ENCODE data around the gene TOE1. TPM values are rescaled to one million over a fixed set of nuclear protein-coding genes. Genes with fewer than 3 reads are reported as not detected.
A peak's percentile ranks its signal among the peaks of the same experiment; 100 is the strongest.

TOE1 gene
- total and polyA plus RNA-seq, 9 of the 15 experiments (the other 6 are each of a cell fraction or from before 2014, with no cell fraction given): 32.1 to 85.7 (median 38.0) TPM

DNA sequence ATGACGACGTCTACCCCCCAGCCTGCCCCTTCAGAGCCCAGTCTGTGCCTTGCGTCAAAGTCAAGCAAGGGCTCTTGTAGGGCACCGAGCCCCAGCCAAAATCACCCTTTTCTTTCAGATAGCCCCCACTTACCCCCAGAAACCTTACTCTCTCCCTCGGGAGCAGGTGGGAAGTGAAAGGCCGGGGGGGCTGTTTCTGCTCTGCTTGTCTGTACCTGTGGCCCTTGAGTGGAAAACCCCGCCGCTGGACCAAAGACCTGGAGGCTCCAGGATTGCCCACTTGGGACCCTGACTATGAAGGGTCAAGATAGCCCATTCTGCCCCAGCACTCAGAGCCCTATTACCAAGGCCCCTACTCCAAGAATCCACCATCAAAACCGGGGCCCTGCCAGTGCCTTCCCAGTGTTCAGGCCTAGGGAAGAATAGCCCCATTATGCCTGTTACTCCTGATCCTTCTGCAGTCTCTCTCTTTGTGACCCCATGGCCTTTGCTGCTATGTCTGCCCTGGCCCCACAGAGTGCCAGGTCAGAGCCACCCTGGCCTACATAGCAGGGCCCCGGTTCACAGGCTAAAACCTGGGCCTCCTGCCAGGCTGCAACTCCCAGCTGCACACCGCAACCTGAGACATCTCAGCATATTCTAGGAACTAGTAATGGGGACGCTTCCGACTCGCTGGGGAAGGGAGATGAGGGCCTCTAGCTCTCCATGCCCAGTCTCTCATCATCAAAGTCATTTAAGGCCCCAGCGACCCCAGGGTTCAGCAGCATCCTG, 35.5 kb upstream of the TOE1 start (continued):
- TF ChIP-seq GTF2A2 (tag; IDR thresholded peaks at IDR 0.05) (no peak), HNRNPUL1 (IDR thresholded peaks at IDR 0.05; ENCODE audit: low read length) (no peak), GABPA (tag; conservative IDR thresholded peaks at IDR 0.05; ENCODE audit: low read depth) (no peak), SIRT6 (IDR thresholded peaks at IDR 0.05; ENCODE audit: low read depth, low read length) (no peak), MYNN (IDR thresholded peaks at IDR 0.05) (no peak), MYNN (CRISPR knock-in tag; IDR thresholded peaks at IDR 0.05) (no peak), RBFOX2 (IDR thresholded peaks at IDR 0.05; ENCODE audit: low read depth, low read length) (no peak), POLR2H (tag; IDR thresholded peaks at IDR 0.05; ENCODE audit: low read depth) (no peak), ZNF146 (CRISPR knock-in tag; IDR thresholded peaks at IDR 0.05; ENCODE audit: unreplicated experiment) (no peak), RBM25 (IDR thresholded peaks at IDR 0.05; ENCODE audit: low read depth, low read length, severe bottlenecking) (no peak), ZKSCAN1 (IDR thresholded peaks at IDR 0.05; ENCODE audit: low read depth, low read length) (no peak), SMARCC2 (IDR thresholded peaks at IDR 0.05; ENCODE audit: low read depth) (no peak; the same call in 1 of the 2 replicates), GTF2F1 (IDR thresholded peaks at IDR 0.05; ENCODE audit: low read depth, low read length) (no peak), ZHX1 (conservative IDR thresholded peaks at IDR 0.05; ENCODE audit: low read length) (no peak), PURB (CRISPR knock-in tag; IDR thresholded peaks at IDR 0.05; ENCODE audit: low read depth) (no peak), ZFP30 (CRISPR knock-in tag; IDR thresholded peaks at IDR 0.05; ENCODE audit: borderline replicate concordance) (no peak), ZNF282 (CRISPR knock-in tag; IDR thresholded peaks at IDR 0.05) (no peak)
- TF ChIP-seq, protein P1, sequence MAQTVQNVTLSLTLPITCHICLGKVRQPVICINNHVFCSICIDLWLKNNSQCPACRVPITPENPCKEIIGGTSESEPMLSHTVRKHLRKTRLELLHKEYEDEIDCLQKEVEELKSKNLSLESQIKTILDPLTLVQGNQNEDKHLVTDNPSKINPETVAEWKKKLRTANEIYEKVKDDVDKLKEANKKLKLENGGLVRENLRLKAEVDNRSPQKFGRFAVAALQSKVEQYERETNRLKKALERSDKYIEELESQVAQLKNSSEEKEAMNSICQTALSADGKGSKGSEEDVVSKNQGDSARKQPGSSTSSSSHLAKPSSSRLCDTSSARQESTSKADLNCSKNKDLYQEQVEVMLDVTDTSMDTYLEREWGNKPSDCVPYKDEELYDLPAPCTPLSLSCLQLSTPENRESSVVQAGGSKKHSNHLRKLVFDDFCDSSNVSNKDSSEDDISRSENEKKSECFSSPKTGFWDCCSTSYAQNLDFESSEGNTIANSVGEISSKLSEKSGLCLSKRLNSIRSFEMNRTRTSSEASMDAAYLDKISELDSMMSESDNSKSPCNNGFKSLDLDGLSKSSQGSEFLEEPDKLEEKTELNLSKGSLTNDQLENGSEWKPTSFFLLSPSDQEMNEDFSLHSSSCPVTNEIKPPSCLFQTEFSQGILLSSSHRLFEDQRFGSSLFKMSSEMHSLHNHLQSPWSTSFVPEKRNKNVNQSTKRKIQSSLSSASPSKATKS (CRISPR knock-in tag; IDR thresholded peaks at IDR 0.05): no peak
- TF ChIP-seq, protein P2, sequence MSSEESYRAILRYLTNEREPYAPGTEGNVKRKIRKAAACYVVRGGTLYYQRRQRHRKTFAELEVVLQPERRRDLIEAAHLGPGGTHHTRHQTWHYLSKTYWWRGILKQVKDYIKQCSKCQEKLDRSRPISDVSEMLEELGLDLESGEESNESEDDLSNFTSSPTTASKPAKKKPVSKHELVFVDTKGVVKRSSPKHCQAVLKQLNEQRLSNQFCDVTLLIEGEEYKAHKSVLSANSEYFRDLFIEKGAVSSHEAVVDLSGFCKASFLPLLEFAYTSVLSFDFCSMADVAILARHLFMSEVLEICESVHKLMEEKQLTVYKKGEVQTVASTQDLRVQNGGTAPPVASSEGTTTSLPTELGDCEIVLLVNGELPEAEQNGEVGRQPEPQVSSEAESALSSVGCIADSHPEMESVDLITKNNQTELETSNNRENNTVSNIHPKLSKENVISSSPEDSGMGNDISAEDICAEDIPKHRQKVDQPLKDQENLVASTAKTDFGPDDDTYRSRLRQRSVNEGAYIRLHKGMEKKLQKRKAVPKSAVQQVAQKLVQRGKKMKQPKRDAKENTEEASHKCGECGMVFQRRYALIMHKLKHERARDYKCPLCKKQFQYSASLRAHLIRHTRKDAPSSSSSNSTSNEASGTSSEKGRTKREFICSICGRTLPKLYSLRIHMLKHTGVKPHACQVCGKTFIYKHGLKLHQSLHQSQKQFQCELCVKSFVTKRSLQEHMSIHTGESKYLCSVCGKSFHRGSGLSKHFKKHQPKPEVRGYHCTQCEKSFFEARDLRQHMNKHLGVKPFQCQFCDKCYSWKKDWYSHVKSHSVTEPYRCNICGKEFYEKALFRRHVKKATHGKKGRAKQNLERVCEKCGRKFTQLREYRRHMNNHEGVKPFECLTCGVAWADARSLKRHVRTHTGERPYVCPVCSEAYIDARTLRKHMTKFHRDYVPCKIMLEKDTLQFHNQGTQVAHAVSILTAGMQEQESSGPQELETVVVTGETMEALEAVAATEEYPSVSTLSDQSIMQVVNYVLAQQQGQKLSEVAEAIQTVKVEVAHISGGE (CRISPR knock-in tag; IDR thresholded peaks at IDR 0.05): 0 out of 6 replicates have a peak, but pooled peaks of 1 of the 3 experiments have one; percentile 16

Data from K562 (cell line).